ENCODE data around the gene BACH2.

The BACH2 gene

GRCh38 chr6:90192857-90193256 is 103.8 kb downstream of the BACH2 start:
- intact Hi-C loops (cut with DNase I), result no loop called here
- no peak for DNase-seq

GRCh38 chr6:90190752-90191395 is 105.8 kb downstream of the BACH2 start:
- no peak for DNase-seq
- intact Hi-C loops (cut with DNase I), result no loop called here

DNA sequence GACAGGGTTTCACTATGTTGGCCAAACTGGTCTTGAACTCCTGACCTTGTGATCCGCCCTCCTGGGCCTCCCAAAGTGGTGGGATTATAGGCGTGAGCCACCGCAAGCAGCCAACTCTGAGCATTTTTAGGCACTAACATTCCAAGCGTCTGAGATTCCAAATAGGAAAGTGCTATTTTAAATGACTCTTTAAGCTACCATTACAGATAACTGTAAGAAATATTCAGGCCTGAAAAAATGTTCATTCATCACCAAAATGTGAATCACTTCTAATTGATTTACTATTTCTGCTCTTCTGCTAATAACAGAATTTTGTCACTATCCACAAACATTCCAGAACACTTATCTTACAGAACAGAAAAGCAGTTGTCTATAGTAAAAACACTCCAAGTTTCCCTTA is 106.5 kb downstream of the BACH2 start:
- DNase-seq, result no peak
- intact Hi-C loops (cut with DNase I), result no loop called here

- intact Hi-C loops (cut with DNase I), result no loop called here
- DNase-seq, result no peak
These were observed 109.1 kb downstream of the BACH2 start for GRCh38 chr6:90187437-90188121.

DNA sequence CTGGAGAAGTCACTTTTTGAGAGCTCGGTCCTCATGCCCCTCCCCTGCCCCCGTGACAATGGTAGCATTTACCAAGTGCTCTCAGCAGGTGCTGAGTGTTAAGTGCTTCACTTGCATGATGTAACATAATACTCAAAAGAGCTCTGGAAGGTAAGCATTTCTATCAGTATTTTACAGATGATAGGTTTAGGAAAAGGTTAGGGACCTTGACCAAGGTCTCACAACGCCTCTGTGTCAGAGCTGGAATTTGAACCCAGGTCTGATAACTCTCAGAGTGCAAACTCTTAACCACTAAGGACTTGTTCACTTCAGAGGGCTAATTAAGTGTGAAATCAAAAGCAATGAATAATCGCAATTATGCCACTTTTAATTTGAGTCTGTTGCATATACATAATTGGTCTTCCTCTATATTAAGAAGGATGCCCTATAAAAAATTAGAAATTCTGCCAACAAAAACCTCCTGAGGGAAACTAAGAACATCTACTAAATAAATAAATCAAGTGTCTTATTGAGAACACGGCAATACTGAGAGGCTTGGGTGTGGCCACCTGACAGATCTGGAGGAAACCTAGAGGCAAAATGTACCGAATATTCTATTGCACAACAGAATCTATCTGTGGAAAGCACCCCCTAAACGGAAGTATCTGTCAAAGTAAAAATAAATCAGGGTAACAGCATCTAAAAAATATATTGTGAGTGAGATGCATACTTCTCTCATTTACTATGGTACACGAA is 109.8 kb downstream of the BACH2 start:
- intact Hi-C loops (cut with DNase I), result no loop called here
- DNase-seq, result no peak

DNA sequence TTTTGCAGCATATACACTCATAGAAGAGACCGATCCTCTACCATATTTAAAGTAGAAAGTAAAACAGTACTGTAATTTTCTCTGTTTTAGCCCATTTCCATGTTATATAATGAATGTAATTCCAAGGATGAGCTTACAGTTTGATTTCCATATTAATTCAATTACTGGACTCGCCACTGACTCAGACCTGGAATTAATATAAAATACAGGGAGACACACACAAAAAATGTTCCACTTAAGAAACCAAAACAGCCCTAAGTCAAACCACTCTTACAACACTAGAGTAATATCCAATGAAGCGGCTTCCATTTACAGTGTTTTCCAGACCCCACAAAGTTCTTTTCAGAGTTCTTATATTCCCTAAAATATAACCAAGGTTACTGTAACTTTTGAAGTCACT is 110.6 kb downstream of the BACH2 start:
- intact Hi-C loops (cut with DNase I), result no loop called here

DNA sequence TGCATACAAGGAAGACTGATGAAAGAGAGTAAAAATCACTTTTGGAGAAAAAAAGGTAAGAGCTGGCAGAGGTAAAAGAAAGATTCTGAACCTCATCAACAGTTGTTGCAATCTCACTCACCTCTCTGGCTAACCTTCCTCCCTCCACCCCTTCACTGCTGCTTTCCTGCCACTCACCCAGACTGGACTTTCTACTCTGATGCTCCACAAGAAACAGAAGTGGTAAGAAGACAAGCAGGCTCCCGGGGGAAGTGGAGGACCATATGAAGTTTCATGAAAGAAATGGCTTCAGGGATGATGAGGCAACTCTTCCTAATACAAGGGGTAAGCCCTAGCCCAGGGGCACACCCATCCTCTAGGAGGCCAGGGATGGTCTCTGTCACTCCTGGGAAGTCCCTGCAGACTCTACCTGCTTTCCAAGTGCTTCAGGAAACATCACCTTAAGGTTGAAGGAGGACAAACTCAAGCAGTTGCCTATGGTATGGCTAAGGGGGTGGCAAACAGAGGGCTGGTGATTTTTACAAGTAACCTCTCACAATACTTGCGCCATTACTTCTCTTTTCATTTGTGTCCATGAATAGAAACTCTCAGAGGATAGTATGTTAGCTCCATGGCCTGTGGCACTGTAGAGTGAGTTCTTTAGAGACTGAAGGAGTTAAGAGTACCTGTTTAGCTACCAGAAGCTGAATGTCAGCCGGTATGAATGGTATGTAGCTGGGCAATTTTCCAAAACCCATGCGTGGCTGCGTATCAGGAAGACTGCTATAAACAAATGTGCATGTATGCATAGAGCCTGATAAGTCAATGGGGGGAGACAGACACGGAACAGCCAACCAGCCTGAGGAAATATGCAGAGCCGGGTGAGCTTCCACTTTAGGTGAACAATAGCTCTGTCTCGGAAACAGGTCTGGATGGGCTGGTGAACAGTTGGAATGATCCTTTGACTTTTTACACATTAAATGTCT is 112.0 kb downstream of the BACH2 start:
- intact Hi-C loops (cut with DNase I), result no loop called here
- no peak for DNase-seq

More for the DNA sequence above, 110.6 kb downstream of the BACH2 start:
- no peak for DNase-seq

GRCh38 chr6:90183587-90184333 is 112.9 kb downstream of the BACH2 start:
- DNase-seq, result no peak
- intact Hi-C loops (cut with DNase I), result no loop called here

- no peak for DNase-seq
- intact Hi-C loops (cut with DNase I), result no loop called here
These were observed 116.1 kb downstream of the BACH2 start for GRCh38 chr6:90180526-90180925.

DNA sequence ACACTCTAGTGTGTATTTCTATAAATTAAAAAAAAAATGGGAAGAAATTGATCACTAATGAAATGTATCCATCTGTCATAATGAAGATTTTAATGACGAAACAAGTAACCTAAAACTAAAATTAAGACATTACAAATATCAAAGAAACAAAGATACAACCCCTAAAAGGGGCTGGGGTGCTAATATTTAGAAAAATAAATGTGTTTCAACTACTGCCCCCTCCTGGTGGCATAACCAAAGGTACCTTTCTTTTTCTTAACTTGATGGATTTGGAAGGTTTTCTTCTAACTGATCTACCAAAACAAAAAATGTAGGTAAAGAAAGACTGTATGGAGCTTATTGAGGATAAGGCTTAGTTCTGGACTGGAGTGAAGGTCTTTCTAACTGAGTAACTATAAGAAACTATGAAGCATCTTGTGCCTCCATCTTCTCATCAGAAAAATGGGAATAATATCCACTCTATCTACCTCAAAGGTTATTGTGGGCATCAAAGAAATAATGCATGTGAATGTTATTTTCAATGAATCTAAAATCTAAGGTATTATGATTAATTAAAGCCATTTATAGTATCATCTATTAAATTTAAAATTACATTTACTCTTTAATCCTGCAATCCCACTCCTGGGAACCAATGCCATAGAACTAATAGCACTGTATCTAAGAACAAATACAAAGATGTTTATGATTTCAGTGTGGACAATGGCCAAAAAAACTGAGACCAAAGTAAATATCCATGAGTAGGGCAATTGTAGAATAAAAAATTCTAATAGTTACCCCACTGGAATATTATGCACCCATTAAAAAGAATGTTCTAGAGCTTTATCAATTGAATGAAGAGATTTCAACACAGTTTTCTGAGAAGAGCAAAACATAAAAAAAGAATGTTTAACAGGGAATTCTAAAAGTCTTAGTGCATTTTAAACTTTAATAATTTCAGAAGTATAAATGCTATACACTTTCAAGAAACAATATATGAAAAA is 117.2 kb downstream of the BACH2 start:
- intact Hi-C loops (cut with DNase I), result no loop called here
- no peak for DNase-seq

- intact Hi-C loops (cut with DNase I), result no loop called here
- DNase-seq, result no peak
These were observed 118.2 kb downstream of the BACH2 start for GRCh38 chr6:90178384-90178855.

GRCh38 chr6:90177544-90178383 is 118.9 kb downstream of the BACH2 start:
- no peak for DNase-seq
- intact Hi-C loops (cut with DNase I), result no loop called here

- intact Hi-C loops (cut with DNase I), result no loop called here
- no peak for DNase-seq
These were observed 120.8 kb downstream of the BACH2 start for GRCh38 chr6:90175627-90176538.

- DNase-seq, result no peak
- intact Hi-C loops (cut with DNase I), result no loop called here
These were observed 123.2 kb downstream of the BACH2 start for GRCh38 chr6:90173262-90173925.

DNA sequence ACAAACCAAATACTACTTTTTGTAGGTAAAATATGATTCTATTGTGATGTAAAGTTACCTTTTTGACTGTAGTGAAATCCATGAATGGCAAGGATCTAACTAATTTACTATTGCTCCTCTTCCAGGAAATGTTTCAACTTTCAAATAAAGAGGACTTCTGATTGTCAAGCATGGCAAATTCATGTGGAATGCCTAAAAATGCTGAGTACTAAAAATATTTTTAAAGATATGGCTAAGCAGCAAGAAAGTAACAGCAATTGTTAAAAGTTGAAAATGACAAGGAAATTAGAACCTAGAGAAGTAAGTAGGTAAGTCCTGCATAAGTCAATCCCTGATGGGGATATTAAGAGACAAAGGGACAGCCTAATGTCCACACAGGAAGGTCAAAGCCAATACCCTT is 126.0 kb downstream of the BACH2 start:
- DNase-seq, result no peak
- intact Hi-C loops (cut with DNase I), result no loop called here

DNA sequence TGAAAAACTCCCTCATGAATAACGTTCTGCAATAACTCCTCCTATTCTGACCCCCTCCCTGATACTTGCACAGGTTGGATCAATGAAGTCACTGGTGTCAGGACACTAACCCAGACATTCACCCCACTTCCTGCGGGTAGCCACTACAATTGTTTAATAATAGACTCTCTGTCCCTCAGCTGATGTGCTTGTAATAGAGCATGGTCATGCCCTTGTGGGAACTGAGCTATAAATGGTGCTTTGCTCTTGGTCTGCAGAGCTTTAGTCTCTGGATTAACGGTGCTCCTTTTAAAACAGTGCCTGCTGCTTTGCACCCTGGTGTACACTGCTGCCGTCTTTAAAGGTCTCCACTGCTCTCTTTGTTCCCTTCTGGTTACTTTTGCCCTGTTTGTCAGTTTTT is 127.3 kb downstream of the BACH2 start:
- intact Hi-C loops (cut with DNase I), result no loop called here
- no peak for DNase-seq
